M059J (cell line): ENCODE measurements around the gene HLTF. TPM values are rescaled to one million over a fixed set of nuclear protein-coding genes. Genes with fewer than 3 reads are reported as not detected.

Experiments
- DNase-seq: peaks from one replicate; pipeline ENCODE4 v3.0.0-alpha.2; 2012; ENCODE audit warnings: low read depth
- total RNA-seq: library from RNA; depleted of rRNA; stranded (reverse); fragments of >200 nt; shearing (Covaris generic); gene quantifications from 2 replicates; pipeline ENCODE4 v1.2.3, GENCODE V29; 2014

HLTF gene
- total RNA-seq, 1 experiment from 2014 or later = 110 TPM

DNA sequence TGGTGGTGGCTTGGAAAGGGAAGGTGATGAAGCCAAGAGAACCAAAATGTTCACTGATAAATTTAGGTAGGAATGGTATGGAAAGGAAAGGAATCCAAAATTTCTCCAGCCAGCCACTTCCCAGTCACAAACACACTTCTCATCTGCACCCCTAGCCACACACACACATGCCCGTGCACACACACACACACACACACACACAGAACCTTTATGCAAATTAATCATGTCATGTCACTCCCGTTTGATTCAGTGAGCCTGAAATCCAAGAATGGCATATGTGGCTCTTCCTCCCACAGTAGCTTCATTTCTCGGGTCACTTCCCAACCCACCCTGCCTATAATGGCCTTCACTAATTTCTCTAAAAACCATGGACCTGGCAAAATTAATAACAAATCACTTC is 3.1 kb upstream of the HLTF start:
- DNase-seq = no peak

GRCh38 chr3:149087208-149087607 is 875 bp upstream of the HLTF start:
- DNase-seq = no peak

DNA sequence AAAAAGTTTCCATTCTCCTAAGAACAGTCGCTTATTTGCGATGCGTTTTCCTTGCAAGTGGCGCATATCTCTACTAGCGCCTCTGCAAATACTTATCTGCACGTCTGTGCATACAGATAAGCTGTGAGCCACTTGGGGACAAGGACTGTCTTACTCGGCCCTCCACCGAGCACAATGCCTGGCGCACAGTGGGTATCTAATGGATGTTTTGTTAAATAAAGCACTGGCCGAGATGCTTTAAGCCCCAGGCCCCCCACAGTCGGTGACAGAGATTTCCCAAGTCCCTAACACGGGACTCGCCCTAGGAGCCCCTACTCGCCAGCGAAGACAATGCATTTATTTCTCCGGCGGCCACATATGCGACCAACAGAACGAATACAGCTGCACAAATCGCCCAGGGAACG is 503 bp downstream of the HLTF start:
- DNase-seq = peak; percentile 58

DNA sequence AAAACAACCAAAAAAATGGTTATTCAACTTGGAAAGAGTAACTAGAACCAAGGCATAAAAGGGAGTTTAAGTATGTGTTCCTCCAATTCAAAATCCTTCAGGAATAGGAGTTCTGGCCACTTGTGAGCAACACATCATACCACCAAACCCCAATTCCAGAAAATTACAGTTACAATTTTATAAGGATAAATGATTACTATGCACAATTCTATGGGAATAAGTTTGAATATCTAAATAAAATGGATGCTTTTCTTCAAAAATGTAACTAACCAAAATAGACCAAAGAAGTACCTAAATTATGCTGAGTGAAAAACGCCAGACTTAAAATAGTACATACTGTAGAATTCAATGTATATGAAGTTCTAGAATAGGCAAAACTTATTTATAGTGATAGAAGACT is 4.6 kb downstream of the HLTF start:
- no peak for DNase-seq

- DNase-seq = peak; percentile 12
These were observed 5.6 kb downstream of the HLTF start for GRCh38 chr3:149080699-149081091.

DNA sequence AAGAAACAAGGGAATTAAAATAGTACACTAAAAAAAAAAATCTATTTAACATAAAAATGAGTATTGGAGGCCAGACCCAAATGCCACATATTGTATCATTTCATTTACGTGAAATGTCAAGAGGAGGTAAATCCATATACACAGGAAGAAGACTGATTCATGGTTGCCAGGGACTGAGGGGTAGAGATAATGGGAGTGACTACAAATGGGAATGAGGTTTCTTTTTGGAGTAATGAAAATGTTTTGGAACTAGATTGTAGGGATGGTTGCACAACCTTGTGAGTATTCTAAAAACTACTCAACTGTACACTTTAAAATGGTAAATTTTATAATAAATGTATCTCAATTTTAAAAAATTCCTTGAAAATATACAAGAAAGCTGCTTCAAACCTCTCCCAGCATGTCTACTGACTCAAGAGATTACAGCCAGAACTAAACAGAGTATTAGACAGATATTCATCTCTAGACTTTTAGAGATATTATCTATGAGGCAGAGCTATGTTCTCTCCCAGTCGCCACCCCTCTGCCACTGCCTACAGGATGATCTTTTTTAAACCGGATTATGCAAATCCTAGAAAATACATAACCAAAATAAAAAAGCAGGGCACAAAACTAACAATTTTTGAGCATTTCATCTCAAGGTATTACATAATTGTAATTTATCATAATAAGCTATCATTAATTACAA is 6.2 kb downstream of the HLTF start:
- DNase-seq = peak; percentile 8

DNA sequence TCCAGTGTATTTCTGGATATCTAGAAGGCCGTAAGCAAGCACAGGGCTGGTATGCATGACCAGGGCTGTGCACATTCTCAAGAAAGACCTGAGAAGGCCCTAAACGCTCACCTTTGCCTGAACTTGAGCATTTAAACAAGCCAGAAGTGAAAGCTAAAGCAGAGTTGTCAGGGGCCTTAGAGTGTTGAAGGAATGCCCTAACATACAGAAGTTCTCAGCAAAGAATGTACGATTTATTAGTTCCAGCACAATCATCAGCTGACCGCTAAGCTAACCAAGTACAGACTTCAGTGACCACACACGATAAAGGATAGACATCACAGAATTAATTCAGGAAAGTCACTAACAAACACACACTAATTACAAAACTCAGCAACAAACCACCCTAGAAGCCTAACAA is 8.7 kb downstream of the HLTF start:
- peak; percentile 12 for DNase-seq

DNA sequence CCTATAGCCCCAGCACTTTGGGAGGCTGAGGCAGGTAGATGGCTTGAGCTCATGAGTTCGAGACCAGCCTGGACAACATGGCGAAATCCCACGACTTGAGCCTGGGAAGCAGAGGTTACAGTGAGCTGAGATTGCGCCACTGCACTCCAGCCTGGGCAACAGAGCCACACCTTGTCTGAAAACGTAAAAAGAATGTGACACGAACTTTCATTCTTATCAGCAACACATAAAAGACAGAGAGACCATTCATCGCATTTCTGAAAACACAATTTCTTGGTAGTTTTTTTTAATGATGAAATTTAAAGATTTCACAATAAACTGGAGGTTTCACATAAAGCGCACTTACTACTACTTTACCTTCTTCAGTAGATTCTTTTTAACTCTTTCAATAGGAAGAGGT is 18.4 kb downstream of the HLTF start:
- DNase-seq = no peak

DNA sequence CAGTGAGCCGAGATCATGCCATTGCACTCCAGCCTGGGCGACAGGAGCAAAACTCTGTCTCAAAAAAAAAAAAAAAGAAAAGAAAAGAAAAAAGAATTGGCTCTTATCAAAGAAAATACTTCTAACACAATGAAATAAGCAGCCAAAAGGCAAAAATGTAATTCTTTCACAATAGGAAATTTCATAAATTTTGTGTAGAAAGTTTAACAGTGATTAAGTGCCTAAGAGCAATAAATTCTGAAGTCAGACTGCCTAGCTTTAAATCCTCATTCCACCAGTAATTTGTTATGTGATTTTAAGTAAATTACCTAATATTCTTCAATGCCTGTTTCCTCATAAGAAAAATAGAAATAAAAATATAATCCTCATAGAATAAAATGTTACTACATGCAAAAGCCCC is 24.6 kb downstream of the HLTF start:
- no peak for DNase-seq

DNA sequence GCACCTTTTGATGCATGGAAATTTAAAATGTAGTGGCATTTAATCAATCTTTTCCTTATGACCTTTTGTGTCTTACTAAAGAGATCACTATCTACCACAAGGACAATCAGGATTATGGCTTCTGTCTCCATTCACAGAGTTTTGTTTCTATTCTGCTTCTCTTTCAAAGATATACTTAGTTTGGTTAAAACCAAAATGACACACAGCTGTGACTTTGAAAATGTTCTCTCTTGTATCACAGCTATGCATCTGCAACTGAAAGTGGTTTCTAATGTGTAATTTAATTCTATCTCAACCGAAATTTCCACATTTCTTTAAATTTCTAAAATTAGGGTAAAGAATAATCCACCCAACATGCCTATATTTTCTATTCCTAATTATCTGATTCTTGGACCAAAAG is 27.7 kb downstream of the HLTF start:
- DNase-seq = no peak

GRCh38 chr3:149058198-149058597 is 28.1 kb downstream of the HLTF start:
- DNase-seq = no peak

DNA sequence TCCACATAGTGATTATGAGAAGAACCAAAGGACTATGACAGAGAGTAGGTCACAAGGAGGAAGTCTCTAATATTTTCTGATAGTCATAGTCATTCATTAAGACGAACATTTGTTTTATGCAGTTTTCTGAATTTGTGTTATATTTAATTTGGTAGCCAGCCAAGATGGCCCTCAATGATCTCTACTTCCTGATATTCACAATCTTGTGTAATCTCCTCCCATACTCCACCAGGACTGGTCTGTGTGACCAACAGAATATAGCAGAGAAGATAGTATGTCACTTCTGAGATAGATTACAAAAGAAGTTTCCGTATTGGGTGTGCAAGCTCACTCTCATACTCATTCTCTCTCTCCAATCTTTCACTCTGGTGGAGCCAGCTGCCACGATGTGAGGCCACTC is 30.8 kb downstream of the HLTF start:
- no peak for DNase-seq

- DNase-seq = no peak
These were observed 41.8 kb downstream of the HLTF start for GRCh38 chr3:149044339-149045083.

- peak; percentile 63 for DNase-seq
These were observed 43.4 kb downstream of the HLTF start for GRCh38 chr3:149042789-149043386.

- no peak for DNase-seq
These were observed 48.0 kb downstream of the HLTF start for GRCh38 chr3:149038322-149038721.

DNA sequence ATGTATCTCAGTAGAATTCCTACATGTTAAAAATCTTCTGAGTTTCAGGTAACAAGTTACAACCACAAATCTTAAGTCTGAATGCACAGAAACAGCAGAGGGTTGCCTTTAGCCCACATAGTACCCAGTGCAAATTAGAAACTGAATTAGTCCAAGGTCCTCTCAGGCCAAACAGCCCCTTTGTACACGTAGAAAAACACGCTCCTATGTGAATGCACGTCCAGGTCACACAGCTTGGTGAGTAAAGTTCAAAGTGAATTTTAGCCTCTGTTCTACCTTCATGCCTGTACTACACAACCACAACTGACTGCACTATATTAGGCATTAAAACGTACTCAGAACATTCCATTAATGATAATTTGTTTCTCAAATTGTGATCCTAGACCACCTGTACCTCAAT is 48.6 kb downstream of the HLTF start:
- DNase-seq = no peak

DNA sequence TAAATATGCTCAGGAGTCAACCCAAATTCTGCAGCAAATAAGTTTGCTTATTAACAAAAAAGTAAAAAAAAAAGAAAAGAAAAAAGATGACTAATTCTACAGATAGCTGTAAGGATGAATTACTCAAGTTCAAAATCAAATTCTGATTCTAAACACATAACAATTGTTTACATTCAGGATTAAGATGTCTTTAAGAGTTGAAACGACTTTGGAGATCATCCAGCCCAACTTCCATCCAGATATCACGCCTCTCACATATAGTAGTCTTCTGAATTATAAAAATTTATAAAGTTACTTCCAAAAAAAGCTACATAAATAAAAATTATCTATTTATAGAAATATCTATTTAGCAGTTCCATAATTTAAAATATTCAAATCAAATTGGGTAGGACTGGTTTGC is 55.2 kb downstream of the HLTF start:
- DNase-seq = no peak

DNA sequence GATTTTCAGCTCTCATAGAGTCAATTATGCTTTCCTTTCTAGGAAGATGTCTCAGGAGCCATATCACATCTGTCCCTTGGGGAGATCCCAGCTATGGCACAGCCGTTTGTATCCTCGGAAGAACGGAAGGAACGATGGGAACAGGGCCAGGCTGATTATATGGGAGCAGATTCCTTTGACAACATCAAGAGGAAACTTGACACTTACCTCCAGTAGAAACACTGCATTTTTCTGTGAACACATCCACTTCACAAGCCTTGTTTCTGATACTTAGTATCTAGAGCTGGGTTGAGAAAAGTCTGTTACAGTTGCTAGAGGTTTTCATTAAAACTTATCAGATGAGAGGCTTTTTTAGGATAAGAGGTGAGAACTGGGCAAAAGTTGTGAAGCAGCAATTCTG is 59.6 kb downstream of the HLTF start:
- no peak for DNase-seq

GRCh38 chr3:149023951-149024350 is 62.4 kb downstream of the HLTF start:
- DNase-seq = peak; percentile 69

- no peak for DNase-seq
These were observed 64.5 kb downstream of the HLTF start for GRCh38 chr3:149021830-149022229.

- DNase-seq = no peak
These were observed 65.5 kb downstream of the HLTF start for GRCh38 chr3:149020839-149021252.

DNA sequence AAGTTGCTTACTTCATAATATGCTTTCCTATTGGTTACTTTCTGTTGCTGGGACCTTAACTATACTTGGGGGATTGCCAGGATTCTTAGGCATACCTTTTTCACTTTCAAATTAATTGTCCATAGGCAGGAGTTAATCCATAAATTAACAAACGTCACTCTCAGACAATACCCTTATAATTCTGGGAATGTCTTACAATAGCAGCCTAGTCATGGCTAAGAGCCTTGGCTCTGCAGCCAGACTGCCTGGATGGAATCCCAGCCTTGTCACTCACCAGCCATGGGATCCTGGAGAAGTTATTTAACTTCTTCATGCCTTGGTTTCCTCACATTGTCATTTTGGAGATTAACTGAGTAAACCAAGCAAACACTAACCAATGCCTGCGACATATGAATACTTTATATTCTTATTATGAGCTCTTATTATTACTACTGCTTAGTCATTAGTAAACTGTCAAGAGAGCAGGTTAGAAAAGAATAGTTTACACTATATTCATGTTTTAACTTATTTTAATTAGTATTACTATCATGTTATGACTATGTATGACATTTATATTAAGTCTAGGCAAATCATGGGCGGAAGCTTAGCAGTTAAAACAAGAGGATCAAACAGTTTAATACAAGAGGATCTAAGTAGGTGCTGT is 66.0 kb downstream of the HLTF start:
- DNase-seq = no peak

- no peak for DNase-seq
These were observed 66.8 kb downstream of the HLTF start for GRCh38 chr3:149019580-149019979.
